Testis (tissue), 2 donors: ENCODE results near the gene MARCHF9.
"Not testable (repeated sequence)": the region's sequence is repeated elsewhere in the genome, so short reads cannot be mapped to it uniquely, and the experiment has no call there.

Experiments
- CTCF ChIP-seq, 3 experiments: fragments of 450-650 bp in 2 of 3; fragments of 200-600 bp in 1 of 3; sonication (generic) in 1 of 3; IDR thresholded peaks; one replicate each; pipeline ENCODE4 v1.5.1; 2016 to 2019; ENCODE audit warnings: antibody characterized with exemption in 3 of 3, mild to moderate bottlenecking in 2 of 3, moderate library complexity in 1 of 3
- POLR2A ChIP-seq: fragments of 450-650 bp; IDR thresholded peaks from one replicate; pipeline ENCODE4 v1.6.1; 2017; ENCODE audit warnings: antibody characterized with exemption, mild to moderate bottlenecking, moderate library complexity

- not testable (repeated sequence) for TF ChIP-seq POLR2A; CTCF (IDR thresholded peaks at IDR 0.05)
Measured at GRCh38 chr12:57774634-57775033, 19.7 kb downstream of the MARCHF9 start.
